NCI-H1048 (cell line): ENCODE measurements around the gene CEACAM1.
"Not testable (repeated sequence)": the region's sequence is repeated elsewhere in the genome, so short reads cannot be mapped to it uniquely, and the experiment has no call there.

ENCODE experiments used
- DNase-seq: peaks from one replicate; lab custom pipeline; 2025; lab: John Stamatoyannopoulos, UW

CEACAM1 gene

DNA sequence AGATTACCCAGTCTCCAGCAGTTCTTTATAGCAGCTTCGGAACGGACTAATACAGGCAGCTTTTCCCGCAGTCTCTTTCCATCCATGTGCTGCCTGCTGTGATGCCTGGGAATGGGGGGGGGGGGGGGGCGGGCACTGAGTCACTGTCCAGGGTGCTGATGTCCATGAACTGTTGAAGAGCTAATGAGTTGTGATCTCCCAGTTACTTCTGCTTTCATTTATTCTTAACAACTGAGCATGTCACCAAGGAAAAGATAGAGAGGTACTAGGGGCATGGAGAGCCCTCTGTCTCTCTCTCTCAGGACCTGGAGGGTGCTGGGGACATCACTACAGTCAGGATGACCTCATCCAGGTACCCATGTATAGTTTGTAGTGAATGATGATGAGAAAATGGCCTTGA is 20.3 kb upstream of the CEACAM1 start:
- no peak for DNase-seq

DNA sequence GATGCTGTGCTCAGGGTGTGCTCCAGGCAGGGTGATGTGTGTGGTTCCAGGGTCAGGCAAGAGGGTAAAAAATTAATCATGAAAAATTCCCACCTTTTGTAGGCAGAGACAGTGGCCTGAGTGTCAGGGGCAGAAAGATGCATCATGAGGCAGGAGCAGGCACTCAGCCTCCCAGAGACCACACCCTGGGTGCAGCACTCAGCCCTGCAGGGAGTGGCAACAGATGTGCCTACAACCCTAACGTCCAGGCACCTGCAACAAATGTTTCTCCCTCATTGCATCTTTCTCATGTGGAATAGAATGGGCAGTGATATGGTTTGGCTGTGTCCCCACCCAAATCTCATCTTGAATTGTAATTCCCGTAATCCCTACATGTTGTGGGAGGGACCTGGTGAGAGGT is 19.6 kb upstream of the CEACAM1 start:
- no peak for DNase-seq

DNA sequence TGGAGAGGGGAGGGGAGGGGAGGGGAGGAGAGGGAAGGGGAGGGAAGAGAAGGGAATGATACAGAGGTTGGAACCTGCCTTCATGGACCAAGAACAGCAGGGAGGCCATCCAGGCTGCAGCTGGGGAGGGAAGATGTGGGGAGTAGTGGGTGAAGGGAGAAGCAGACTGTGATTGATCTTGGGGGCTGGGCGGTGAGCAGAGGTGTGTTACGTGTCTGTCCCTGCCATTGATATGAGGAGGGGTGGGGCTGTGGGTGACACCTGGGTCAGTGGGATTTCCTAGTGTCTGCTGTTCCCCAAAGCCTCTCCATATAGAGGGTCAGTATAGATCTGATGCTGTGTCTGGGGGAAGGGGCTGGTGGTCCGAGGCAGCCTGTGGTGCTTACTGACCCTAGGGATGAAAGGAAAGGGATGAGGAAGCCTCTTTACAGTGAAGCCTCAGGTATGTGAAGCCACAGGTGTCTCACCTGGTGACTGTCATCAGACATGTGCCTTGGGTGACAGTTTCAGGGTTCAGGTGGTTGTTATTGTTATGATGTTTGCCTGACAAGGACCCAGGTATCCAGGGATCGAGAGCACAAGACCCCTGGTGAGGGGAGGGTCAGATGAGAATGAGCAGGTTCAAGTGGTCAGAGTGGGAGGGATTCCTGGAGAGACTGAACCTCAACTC is 18.7 kb upstream of the CEACAM1 start:
- no peak for DNase-seq

DNA sequence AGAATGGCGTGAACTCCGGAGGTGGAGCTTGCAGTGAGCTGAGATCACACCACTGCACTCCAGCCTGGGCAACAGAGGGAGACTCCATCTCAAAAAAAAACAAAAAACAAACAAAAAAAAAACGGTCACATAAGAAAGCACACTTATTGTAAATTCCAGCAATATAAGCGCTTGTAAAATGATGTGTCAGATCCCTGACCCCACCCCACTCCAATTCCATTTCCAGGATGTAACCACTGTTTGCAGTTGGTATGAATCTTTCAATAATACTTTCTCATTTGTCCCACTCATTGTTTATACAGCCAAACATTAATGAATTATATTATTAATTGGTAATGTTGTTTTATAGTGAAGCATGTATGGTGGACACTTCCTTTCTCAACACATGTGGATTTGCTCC is 15.9 kb upstream of the CEACAM1 start:
- DNase-seq, result no peak

DNA sequence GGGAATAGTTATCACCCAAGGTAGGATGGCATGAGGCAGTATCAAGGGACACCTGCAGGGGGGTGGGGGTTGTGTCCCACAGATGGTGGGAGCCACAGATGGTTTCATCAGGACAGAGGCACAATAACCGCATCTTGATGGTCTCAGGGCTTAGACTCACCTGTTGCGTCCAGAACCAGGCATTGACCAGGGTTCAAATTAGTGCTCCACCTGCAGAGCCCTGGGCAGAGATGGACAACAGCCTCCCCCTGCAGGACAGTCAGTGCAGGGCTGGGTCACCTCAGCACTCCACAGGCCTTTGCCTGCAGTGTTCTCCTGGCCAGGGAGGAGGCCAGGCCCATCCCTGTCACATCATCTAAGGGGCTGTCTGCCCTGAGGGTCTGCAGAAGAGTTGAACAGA is 14.5 kb upstream of the CEACAM1 start:
- no peak for DNase-seq

DNA sequence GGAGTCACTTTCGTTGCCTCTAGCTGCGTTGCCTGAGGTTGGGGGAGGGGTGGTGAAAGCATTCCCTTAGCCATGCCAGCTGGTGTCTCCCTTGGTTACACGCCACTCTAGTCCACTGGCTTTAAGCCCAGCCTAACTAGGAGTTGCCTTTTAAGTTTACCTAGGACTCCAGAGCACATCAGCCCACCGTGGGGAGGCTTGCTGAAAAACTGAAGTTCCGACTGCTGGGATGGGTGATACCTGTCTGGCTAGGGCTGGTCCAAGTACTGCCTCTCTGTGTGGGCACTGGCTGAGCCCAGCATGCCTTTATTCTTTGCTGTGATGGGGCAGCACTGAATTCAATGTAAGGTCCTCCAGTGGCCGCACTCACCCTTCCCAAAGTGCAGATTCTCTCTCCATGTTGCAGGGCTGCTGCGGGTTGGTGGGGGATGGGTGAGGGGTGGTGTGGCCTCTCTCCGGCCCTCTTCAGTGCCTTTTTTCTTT is 11.8 kb upstream of the CEACAM1 start:
- no peak for DNase-seq

DNA sequence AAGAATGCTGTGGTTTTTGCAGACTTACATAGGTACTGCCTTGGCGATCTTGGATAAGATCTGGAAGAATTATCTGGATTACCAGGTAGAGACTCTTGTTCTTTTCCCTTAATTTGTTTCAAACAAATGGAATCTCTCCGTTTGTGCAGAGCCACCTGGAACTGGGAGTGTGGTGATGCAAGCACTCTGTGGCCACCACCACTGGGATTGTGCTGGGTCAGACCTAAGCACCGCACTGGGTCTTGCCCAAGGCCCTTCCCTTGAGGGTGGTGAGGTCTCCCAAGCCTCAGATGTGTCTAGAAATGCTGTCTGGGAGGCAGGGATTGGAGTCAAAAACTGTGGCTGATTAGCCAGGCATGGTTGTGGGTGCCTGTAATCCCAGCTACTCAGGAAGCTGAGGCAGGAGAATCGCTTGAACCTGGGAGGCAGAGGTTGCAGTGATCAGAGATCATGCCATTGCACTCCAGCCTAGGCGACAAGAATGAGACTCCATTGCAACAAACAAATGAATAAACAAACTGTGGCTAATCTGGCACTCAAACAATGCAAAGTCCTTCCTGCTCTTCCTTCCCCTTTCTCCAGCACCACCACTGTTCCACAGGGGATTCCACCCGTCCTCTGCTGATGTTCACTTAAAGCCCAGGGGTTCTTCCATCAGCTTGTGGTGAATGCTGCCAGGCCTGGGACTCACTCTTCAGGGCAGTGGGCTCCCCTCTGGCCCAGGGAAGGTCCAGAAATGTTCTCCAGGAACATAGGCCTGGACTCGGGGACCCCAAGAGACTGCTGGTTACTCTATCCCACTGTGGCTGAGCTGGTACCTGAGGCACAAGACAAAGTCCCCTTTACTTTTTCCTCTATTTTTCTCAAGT is 10.8 kb upstream of the CEACAM1 start:
- no peak for DNase-seq

DNA sequence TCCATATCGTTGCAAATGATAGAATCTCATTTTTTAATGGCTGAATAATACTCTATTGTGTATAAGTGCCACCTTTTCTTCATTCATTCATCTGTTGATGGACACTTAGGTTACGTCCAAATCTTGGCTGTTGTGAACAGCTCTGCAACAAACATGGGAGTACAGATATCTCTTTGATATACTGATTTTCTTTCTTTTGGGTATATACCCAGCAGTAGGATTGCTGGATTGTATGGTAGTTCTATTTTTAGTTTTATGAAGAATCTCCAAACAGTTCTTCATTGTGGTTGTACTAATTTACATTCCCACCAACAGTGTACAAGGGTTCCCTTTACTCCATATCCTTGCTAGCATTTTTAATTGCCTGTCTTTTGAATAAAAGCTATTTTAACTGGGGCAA is 7.0 kb upstream of the CEACAM1 start:
- DNase-seq, result peak; percentile 55

DNA sequence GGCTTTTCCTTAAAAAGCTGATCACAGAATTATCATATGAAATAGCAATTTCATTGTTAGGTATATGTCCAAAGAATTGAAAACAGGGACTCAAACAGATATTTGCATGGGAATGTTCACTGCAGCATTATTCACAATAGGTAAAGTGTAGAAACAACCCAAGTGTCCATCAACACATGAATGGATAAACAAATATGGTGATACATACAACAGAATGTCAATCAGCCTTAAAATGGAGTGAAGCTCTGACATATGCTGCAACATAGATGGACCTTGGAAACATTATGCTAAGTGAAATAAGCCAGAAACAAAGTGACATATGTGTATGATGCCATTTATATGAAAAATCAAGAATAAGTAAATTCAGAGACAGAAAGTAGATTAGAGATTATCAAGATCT is 6.1 kb upstream of the CEACAM1 start:
- no peak for DNase-seq

DNA sequence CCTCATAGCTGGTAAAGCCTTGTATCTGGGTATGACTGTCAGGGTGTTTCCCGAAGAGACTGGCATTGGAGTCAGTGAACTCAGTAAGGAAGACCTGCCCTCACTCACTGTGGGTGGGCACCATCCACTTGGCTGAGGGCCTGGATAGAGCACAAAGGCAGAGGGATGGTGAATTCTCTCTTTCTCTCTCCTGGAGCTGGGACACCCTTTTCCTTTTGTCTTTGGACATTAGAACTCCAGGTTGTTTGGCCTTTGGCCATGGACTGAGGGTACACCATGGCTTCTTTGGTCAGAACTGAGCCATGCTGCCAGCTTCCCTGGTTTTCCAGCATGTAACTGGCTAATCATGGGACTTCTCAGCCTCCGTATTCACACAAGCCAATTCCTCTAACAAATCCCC is 4.6 kb upstream of the CEACAM1 start:
- no peak for DNase-seq

DNA sequence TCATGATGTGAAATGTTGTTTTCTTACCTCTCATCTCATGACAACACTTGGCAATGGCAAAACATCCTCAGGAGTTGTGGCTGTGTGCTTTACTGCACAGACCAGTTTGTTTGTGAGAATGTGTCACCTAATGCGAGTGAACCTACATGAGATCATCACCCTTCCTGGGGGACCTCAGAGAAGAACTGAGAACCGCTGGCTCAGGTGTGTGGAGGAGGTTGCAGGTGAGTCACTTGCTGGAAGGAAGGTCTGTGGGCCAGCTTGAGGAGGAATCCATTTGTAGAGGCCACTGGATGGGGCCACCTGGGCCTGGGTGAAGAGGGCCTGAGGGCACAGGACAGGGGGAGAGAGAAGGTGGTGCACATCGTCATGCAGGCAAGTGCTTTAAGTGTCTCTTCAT is 3.0 kb upstream of the CEACAM1 start:
- DNase-seq, result no peak

DNA sequence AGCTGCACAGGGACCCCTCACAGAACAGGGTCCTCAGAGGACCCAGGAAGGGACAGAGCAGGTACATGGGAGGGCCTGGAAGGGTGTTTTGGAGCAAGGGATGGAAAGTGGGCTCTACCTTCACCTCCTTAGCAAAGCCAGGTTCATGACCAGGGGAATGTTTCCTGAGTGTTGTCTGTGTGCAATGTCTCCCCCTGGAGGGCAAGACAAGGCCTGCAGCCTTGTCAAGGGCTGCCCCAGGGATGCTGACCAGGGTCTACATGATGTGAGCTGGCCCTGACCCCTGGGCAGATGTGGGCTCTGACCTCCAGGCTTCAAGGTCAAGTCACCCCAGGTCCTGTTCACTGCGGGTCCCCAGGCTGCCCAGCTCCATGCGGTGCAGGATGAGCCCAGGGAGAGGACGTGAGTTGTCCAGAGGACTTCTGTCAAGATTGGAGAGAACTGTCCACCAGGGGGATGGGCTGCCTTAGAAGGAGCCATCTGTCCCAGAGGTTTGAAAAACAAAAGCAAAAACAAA is 1.0 kb upstream of the CEACAM1 start:
- no peak for DNase-seq

DNA sequence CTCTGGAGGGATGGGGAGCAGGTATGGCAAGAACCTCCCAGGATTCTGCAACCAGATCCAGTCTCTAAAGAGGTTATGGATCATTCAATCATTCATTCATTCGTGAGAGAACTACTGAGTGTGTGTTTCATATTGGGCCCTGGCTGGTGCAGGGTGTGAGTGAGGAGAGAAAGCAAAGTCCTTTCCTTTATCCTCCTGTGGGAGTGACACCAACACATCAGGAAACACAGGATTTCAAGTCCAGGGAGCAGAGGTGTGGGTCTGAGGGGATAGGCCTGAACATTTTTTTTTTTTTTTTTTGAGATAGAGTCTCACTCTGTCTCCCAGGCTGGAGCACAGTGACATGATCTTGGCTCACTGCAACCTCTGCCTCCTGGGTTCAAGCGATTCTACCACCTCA is 3.3 kb downstream of the CEACAM1 start:
- no peak for DNase-seq

DNA sequence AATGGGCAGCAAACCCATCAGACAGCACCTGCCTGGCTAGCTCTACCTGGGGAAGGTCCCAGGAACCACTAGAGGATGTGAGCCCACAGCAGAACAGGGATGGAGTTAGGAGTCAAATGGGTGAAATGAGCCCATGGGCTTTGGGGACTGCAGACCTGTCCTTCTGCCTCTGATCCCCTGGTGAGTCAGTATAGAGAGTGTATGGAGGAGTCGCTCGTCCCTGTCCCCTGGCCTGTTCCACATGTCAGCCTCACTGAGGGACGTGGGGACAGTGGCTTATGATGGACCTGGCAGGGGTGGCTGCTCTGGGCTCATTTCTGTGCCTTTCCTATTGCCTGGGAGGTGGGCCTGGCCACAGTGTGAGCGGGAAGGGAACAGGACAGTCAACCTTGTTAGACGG is 4.0 kb downstream of the CEACAM1 start:
- no peak for DNase-seq

DNA sequence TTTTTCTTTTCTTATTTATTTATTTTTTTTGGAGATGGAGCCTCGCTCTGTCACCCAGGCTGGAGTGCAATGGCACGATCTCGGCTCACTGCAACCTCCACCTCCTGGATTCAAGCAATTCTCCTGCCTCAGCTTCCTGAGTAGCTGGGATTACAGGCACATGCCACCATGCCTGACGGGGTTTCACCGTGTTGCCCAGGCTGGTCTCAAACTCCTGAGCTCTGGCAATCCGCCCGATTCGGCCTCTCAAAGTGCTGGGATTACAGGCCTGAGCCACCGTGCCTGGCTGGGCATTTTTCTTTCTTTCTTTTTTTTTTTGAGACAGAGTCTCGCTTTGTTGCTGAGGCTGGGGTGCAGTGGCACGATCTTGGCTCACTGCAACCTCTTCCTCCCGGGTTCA is 6.0 kb downstream of the CEACAM1 start:
- DNase-seq, result not testable (repeated sequence)

DNA sequence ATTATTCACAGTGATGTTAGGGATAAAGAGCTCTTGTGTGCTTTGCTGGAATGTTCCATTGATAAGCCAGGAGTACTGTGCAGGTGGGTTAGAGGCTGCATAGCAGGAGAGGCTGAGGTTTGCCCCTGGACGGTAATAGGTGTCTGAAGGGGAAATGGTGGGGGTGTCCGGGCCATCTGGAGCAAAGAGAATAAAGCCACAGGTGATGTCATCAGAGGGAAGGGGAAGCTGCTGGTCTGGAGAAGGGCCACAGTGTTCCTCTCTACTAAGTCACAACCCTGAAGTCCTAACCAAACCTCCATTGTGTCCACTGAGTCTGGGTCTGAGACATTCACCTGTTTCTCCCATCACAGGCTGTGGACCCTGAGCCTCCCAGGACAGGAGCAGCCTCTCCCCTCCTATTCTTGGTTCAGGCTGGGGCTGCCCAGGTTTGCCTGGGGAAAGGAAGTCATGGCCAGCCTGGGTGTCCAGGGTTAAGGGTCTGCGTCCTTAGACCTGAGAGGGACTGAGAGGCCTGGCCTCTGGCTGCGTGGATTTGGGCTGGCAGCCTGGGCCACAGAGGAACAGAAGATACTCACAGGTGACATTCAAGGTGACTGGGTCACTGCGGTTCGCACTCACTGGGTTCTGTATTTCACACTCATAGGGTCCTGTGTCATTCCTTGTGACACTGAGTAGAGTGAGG is 6.8 kb downstream of the CEACAM1 start:
- DNase-seq, result no peak

DNA sequence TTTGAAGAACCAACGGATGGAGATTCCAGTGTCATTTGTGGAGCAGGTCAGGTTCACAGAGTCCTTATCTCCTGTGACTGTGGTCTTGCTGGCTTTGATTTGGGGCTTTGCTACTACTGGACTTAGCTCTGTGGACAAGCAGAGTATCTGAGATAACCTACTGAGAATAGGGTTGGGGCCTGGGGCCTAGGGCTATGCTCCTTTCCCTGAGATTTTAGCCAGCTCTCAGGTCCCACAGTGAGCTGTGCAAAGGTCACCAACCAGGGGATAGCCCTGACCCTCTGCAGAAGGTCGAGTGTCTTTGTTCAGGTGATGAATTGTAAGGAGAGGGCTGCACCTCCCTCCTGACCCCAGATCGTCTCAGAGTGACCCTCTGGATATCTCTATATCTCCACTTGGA is 9.2 kb downstream of the CEACAM1 start:
- no peak for DNase-seq

DNA sequence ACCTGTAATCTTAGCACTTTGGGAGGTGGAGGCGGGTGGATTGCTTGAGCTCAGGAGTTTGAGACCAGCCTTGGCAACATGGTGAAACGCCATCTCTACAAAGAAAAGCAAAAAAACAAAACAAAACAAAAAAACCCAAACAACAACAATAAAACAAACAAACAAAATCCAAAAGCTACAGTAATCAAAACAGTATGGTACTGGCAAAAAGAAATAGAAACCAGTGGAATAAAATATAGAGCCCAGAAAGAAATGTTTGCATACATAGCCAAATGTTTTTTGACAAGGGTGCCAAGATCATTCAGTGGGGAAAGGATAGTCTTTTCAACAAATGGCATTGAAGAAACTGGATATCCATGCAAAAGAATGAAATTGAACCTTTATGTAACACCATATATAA is 11.5 kb downstream of the CEACAM1 start:
- DNase-seq, result no peak

DNA sequence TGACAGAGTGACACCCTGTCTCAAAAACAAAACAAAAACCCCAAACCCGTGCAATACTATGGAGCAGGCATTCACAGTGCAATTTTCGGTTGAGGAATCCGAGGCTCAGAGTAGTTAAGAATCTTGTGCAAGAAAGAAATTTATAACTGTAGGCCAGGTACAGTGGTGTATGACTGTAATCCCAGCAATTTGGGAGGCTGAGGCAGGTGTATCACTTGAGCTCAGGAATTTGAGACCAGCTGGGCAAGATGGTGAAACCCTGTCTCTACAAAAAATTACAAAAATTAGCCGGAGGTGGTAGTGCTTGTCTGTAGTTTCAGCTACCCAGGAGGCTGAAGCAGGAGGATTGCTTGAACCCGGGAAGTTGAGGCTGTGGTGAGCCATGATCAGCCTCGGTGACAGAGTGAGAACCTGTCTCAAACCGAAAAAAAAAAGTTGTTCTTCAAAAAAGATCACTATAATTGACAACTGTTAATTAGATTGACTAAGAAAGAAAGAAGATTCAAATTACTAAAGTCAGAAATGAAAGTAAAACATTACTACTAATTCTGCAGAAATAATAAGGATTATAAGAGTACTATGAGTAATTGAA is 12.9 kb downstream of the CEACAM1 start:
- no peak for DNase-seq

DNA sequence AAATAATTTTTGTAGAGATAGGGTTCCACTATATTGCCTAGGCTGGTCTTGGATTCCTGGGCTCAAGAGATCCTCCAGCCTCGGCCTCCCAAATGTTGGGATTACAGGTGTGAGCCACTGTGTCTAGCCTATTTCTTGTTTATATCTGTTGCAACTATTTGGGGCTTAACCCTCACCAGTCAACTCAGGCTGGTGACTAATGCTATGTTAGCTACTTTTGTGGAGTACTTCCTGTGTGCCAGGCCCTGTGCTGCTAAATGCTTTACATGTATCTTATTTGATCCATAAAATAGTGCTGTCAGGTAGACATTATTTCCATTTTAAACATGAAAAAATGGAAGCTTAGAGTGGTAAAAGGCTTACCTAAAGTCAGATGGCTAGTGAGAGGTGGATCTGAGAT is 13.8 kb downstream of the CEACAM1 start:
- DNase-seq, result no peak

DNA sequence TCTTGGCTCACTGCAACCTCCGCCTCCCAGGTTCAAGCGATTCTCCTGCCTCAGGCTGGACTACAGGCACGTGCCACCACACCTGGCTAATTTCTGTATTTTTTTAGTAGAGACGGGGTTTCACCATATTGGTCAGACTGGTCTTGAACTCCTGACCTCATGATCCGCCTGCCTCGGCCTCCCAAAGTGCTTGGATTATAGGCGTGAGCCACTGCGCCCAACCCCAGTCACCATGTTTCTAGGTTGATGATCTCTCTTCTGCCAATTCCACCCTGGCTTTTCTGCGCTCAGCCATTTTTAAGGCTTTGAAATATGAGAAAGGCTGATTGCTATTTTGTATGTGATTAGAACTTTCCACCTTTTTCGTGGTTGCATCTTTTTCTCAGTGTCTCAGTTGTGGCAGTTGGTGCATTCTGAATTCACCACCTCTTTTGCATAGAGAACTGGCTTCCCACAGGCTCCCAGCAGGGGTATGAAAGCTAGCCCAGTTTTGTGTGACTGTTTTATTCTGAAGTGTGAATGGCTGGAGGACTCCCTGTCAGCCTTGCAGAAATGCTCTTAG is 15.5 kb downstream of the CEACAM1 start:
- DNase-seq, result no peak

DNA sequence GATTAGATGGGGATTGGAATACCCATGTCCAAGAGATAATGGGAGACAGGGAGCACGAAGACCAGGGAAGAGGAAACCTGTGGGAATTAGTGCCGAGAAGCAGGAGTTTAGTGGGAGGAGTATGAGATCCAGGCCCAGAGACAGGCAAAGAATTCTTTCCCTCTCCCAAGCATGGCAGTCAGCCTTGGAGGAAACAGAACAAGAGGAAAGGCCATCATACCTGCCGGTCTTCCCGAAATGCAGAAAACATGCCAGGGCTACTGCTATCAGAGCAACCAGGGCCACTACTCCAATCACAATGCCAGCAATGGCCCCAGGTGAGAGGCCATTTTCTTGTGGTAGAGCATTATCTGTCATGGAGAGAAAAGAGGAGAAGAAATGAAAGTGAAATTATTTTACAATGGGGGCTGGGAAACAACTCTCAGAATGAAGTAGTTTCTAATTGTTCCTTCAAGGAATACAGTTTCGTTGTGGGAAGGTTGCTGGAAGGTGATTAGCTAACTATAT is 16.1 kb downstream of the CEACAM1 start:
- DNase-seq, result no peak
